IMR-90 (cell line): Measurements from ENCODE around the gene PDS5A.

Experiments used
- CTCF ChIP-seq: conservative IDR thresholded peaks from 2 replicates; pipeline ENCODE4 v1.5.1; 2012; ENCODE audit warnings: mild to moderate bottlenecking, low read depth, low read length, improper control_type of control experiment
- MXI1 ChIP-seq: IDR thresholded peaks from 2 replicates; pipeline ENCODE4 v1.6.1; 2012; ENCODE audit warnings: low read depth, mild to moderate bottlenecking, low read length, moderate library complexity, borderline replicate concordance
- RAD21 ChIP-seq: IDR thresholded peaks from 2 replicates; pipeline ENCODE4 v1.6.1; 2012; ENCODE audit warnings: low read length, improper control_type of control experiment

DNA sequence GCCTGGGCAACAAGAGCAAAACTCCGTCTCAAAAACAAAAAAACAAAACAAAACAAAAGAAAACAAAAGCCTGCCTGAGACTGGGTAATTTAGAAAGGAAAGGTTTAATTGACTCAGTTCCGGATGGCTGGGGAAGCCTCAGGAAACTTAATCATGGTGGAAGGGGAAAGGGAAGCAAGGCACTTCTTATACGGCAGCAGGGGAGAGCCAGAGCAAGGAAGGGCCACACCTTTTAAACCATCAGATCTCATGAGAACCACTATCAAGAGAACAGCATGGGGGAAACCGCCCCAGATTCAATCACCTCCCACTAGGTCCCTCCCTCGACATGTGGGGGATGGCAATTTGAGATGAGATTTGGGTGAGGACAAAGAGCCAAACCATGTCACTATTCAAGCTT lies 157.5 kb downstream of the PDS5A start:
- no peak for TF ChIP-seq RAD21
- no peak for TF ChIP-seq CTCF
- TF ChIP-seq MXI1: no peak
